Sigmoid colon (tissue), 4 donors: ENCODE measurements around the gene MARK3.
A peak's percentile ranks its signal among the peaks of the same experiment; 100 is the strongest.

ENCODE experiments used
- CTCF ChIP-seq, 4 experiments: fragments of 450-650 bp in 3 of 4; fragments of 200-600 bp in 1 of 4; IDR thresholded peaks; one replicate each; pipeline ENCODE4 v1.5.1; 2016 to 2019; ENCODE audit warnings: antibody characterized with exemption in 4 of 4, mild to moderate bottlenecking in 3 of 4, moderate library complexity in 2 of 4
- EP300 ChIP-seq, 4 donors: sonication (generic); formaldehyde crosslinking; IDR thresholded peaks; one replicate each; pipeline ENCODE4 v1.6.1; 2017; ENCODE audit warnings: antibody characterized with exemption in 4 of 4
- POLR2A ChIP-seq, 2 donors: fragments of 450-650 bp; IDR thresholded peaks; one replicate each; pipeline ENCODE4 v1.6.1; 2016; ENCODE audit warnings: antibody characterized with exemption in 2 of 2, mild to moderate bottlenecking in 2 of 2, moderate library complexity in 2 of 2
- POLR2AphosphoS5 ChIP-seq, 4 donors: sonication (generic); formaldehyde crosslinking; IDR thresholded peaks; one replicate each; pipeline ENCODE4 v1.6.1; 2017; ENCODE audit warnings: antibody characterized with exemption in 4 of 4

GRCh38 chr14:103535081-103535890 lies 150.1 kb downstream of the MARK3 start:
- TF ChIP-seq POLR2AphosphoS5 (IDR thresholded peaks at IDR 0.05) (peak in 3 of 4 donors; percentile 8 to 41 (median 12)), POLR2A (IDR thresholded peaks at IDR 0.05) (no peak), CTCF (IDR thresholded peaks at IDR 0.05) (no peak), EP300 (IDR thresholded peaks at IDR 0.05) (no peak)
